Measurements from ENCODE around the gene SEMA5A.

DNA sequence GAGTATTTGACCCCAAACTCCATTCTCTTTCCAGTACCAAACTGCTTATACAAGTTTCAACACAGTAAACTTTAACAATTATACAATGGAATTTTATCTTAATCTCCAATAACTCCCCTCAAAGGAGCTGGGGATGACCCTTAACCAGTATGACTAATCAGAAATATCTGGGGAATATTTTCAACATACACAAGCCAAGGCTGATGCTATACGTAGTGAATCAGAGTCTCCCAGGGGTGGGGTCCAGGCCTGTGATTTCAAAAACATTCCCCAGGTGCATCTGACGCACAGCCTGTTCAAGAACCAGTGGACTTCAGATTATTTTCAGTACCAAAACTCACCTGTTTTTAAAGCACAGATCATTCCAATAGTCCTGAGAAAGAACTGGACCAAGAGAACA lies 11.8 kb upstream of the SEMA5A start:
- TF ChIP-seq, protein P1, sequence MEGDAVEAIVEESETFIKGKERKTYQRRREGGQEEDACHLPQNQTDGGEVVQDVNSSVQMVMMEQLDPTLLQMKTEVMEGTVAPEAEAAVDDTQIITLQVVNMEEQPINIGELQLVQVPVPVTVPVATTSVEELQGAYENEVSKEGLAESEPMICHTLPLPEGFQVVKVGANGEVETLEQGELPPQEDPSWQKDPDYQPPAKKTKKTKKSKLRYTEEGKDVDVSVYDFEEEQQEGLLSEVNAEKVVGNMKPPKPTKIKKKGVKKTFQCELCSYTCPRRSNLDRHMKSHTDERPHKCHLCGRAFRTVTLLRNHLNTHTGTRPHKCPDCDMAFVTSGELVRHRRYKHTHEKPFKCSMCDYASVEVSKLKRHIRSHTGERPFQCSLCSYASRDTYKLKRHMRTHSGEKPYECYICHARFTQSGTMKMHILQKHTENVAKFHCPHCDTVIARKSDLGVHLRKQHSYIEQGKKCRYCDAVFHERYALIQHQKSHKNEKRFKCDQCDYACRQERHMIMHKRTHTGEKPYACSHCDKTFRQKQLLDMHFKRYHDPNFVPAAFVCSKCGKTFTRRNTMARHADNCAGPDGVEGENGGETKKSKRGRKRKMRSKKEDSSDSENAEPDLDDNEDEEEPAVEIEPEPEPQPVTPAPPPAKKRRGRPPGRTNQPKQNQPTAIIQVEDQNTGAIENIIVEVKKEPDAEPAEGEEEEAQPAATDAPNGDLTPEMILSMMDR (IDR thresholded peaks at IDR 0.05) = no peak
- TF ChIP-seq POLR2A (IDR thresholded peaks at IDR 0.05) = no peak
